Esophagus muscularis mucosa (tissue), 3 donors: ENCODE measurements around the gene D2HGDH.

ENCODE experiments used
- CTCF ChIP-seq, 3 experiments: fragments of 200-600 bp in 2 of 3; fragments of 450-650 bp in 1 of 3; sonication (generic) in 2 of 3; IDR thresholded peaks; one replicate each; pipeline ENCODE4 v1.5.1; 2017 to 2019; ENCODE audit warnings: antibody characterized with exemption in 3 of 3, mild to moderate bottlenecking in 2 of 3, moderate library complexity in 1 of 3
- POLR2A ChIP-seq: fragments of 450-650 bp; IDR thresholded peaks from one replicate; pipeline ENCODE4 v1.6.1; 2017; ENCODE audit warnings: antibody characterized with exemption, moderate library complexity, mild to moderate bottlenecking, low read depth

GRCh38 chr2:241773511-241774418 is 39.3 kb downstream of the D2HGDH start:
- TF ChIP-seq CTCF (IDR thresholded peaks at IDR 0.05) (no peak), POLR2A (no peak)
